GM23338 (cell line): Measurements from ENCODE around the gene RUNX3. TPM values are rescaled to one million over a fixed set of nuclear protein-coding genes. Genes with fewer than 3 reads are reported as not detected.

Source experiments
- ATAC-seq: fragments of 200-7000 bp; cut with Tn5 transposase; 3 replicates; pipeline ENCODE4 v1.9.1; 2020
- DNase-seq: peaks from one replicate; pipeline ENCODE4 v3.0.0-alpha.2; 2015; ENCODE audit warnings: low spot score
- H2AFZ ChIP-seq: fragments of 200-600 bp; sonication (generic); 2 replicates; pipeline ENCODE4 v1.8.0; 2016; ENCODE audit warnings: antibody characterized with exemption, mild to moderate bottlenecking, moderate library complexity
- H3F3A ChIP-seq: fragments of 200-600 bp; sonication (generic); replicated peaks from 2 replicates; pipeline ENCODE4 v1.8.0; 2017; ENCODE audit warnings: antibody characterized with exemption, mixed run types, low read depth
- H3K27ac ChIP-seq: fragments of 200-600 bp; sonication (generic); 2 replicates; pipeline ENCODE4 v1.6.1; 2016; ENCODE audit warnings: low read depth
- H3K27me3 ChIP-seq: fragments of 200-600 bp; sonication (generic); 2 replicates; pipeline ENCODE4 v1.8.0; 2016; ENCODE audit warnings: mild to moderate bottlenecking, mixed run types, moderate library complexity; ENCODE audit not compliant: insufficient read depth
- H3K36me3 ChIP-seq: fragments of 200-600 bp; sonication (generic); 2 replicates; pipeline ENCODE4 v1.8.0; 2016; ENCODE audit warnings: mild to moderate bottlenecking; ENCODE audit not compliant: insufficient read depth
- H3K4me1 ChIP-seq: fragments of 200-600 bp; sonication (generic); 2 replicates; pipeline ENCODE4 v1.8.0; 2016; ENCODE audit warnings: mild to moderate bottlenecking, moderate library complexity; ENCODE audit not compliant: insufficient read depth
- H3K4me2 ChIP-seq: fragments of 200-600 bp; sonication (generic); 2 replicates; pipeline ENCODE4 v1.7.1; 2017; ENCODE audit warnings: mixed run types
- H3K4me3 ChIP-seq: fragments of 200-600 bp; sonication (generic); 2 replicates; pipeline ENCODE4 v1.6.1; 2016; ENCODE audit warnings: mixed run types
- H3K79me2 ChIP-seq: fragments of 200-600 bp; sonication (generic); replicated peaks from 2 replicates; pipeline ENCODE4 v1.8.0; 2017; ENCODE audit warnings: mild to moderate bottlenecking; ENCODE audit not compliant: insufficient read depth
- H3K9me2 ChIP-seq: fragments of 200-600 bp; sonication (generic); 2 replicates; pipeline ENCODE4 v1.8.0; 2017; ENCODE audit not compliant: insufficient read depth
- H4K20me1 ChIP-seq: fragments of 200-600 bp; sonication (generic); replicated peaks from 2 replicates; pipeline ENCODE4 v1.8.0; 2017; ENCODE audit warnings: mild to moderate bottlenecking; ENCODE audit not compliant: insufficient read depth
- H3K27ac Mint-ChIP-seq: 2 replicates; pipeline ENCODE4 v1.8.0; 2020; ENCODE audit warnings: inconsistent platforms, mild to moderate bottlenecking, moderate library complexity, mixed read lengths
- H3K27me3 Mint-ChIP-seq: 3 replicates; pipeline ENCODE4 v1.8.0; 2022; ENCODE audit warnings: low read depth, mild to moderate bottlenecking, moderate library complexity, mixed read lengths, inconsistent platforms; ENCODE audit not compliant: insufficient read depth, poor library complexity
- H3K36me3 Mint-ChIP-seq: 3 replicates; pipeline ENCODE4 v1.8.0; 2021; ENCODE audit warnings: low read depth, mild to moderate bottlenecking, inconsistent platforms, moderate library complexity, mixed read lengths
- H3K4me1 Mint-ChIP-seq: 3 replicates; pipeline ENCODE4 v1.8.0; 2020; ENCODE audit warnings: mild to moderate bottlenecking, inconsistent platforms, mixed read lengths
- H3K4me3 Mint-ChIP-seq: 3 replicates; pipeline ENCODE4 v1.8.0; 2021; ENCODE audit warnings: moderate library complexity, mild to moderate bottlenecking, inconsistent platforms, mixed read lengths
- H3K9me3 Mint-ChIP-seq: 3 replicates; pipeline ENCODE4 v1.8.0; 2020; ENCODE audit warnings: moderate library complexity, mild to moderate bottlenecking, inconsistent platforms, mixed read lengths
- CREB1 ChIP-seq: fragments of 250-450 bp; sonication (Bioruptor Pico); IDR thresholded peaks from 2 replicates; pipeline ENCODE4 v1.5.0; 2020; ENCODE audit warnings: low read depth, mild to moderate bottlenecking, moderate library complexity
- EZH2 ChIP-seq: fragments of 200-600 bp; sonication (generic); IDR thresholded peaks from one replicate; pipeline ENCODE4 v1.8.0; 2017; ENCODE audit warnings: antibody characterized with exemption, mild to moderate bottlenecking, low read depth; ENCODE audit not compliant: unreplicated experiment
- EZH2phosphoT487 ChIP-seq: fragments of 200-600 bp; sonication (generic); IDR thresholded peaks from one replicate; pipeline ENCODE4 v1.8.1; 2018; ENCODE audit warnings: antibody characterized with exemption; ENCODE audit not compliant: unreplicated experiment
- JUNB ChIP-seq: IDR thresholded peaks from one replicate; pipeline ENCODE4 v1.6.1; 2016; ENCODE audit warnings: antibody characterized with exemption; ENCODE audit not compliant: unreplicated experiment
- NANOG ChIP-seq: IDR thresholded peaks from 2 replicates; pipeline ENCODE4 v1.6.1; 2016; ENCODE audit warnings: antibody characterized with exemption, borderline replicate concordance
- REST ChIP-seq: IDR thresholded peaks from one replicate; pipeline ENCODE4 v1.6.1; 2018; ENCODE audit warnings: antibody characterized with exemption; ENCODE audit not compliant: unreplicated experiment
- STAT1 ChIP-seq: IDR thresholded peaks from one replicate; pipeline ENCODE4 v1.6.1; 2016; ENCODE audit warnings: antibody characterized with exemption; ENCODE audit not compliant: unreplicated experiment
- ZNF114 ChIP-seq: fragments of 250-450 bp; sonication (Bioruptor Pico); IDR thresholded peaks from 2 replicates; pipeline ENCODE4 v1.5.0; 2020; ENCODE audit warnings: mild to moderate bottlenecking, moderate library complexity
- ZNF331 ChIP-seq: fragments of 250-450 bp; sonication (Bioruptor Pico); IDR thresholded peaks from 2 replicates; pipeline ENCODE4 v1.5.0; 2020; ENCODE audit warnings: low read depth, mild to moderate bottlenecking, moderate library complexity
- ZNF462 ChIP-seq: fragments of 250-450 bp; sonication (Bioruptor Pico); IDR thresholded peaks from 2 replicates; pipeline ENCODE4 v1.5.0; 2020; ENCODE audit warnings: mild to moderate bottlenecking, moderate library complexity
- polyA plus RNA-seq: library from polyadenylated mRNA; unstranded; fragments of >200 nt; fragmentation: Nextera tagmentation; extraction: Ambion mirVana; gene quantifications from 2 replicates; pipeline ENCODE4 v1.2.1, GENCODE V29; 2016
- total RNA-seq: library from RNA; depleted of rRNA; stranded (reverse); fragments of >200 nt; shearing (Covaris generic); gene quantifications from 2 replicates; pipeline ENCODE4 v1.2.3, GENCODE V29; 2014

The RUNX3 gene
- total and polyA plus RNA-seq, 2 experiments from 2014 or later = 0.23 to 0.73 TPM

- Histone ChIP-seq H3K4me1 (peaks cover 10% of the 10 kb centered on the region; the same call in 1 of the 2 replicates), H3K27me3 (no peaks in the 10 kb centered on the region), H4K20me1 (no peaks in the 10 kb centered on the region), H3K27ac (no peak overlapping the region), H2AFZ (no peak overlapping the region), H3K79me2 (no peaks in the 10 kb centered on the region), H3K4me3 (no peak overlapping the region), H3K4me2 (no peak overlapping the region), H3F3A (no peaks in the 10 kb centered on the region), H3K36me3 (no peaks in the 10 kb centered on the region), H3K9me2 (no peaks in the 10 kb centered on the region)
- Mint-ChIP-seq H3K36me3 (no peaks in the 10 kb centered on the region), H3K9me3 (no peaks in the 10 kb centered on the region; the same call in 1 of the 3 replicates), H3K27me3 (peaks cover 9% of the 10 kb centered on the region), H3K4me1 (peaks cover 25% of the 10 kb centered on the region), H3K27ac (no peak overlapping the region), H3K4me3 (no peak overlapping the region)
- no peak for TF ChIP-seq NANOG
- DNase-seq = no peak
- no peak for ATAC-seq
Measured at GRCh38 chr1:24945354-24946326, 15.6 kb upstream of the RUNX3 start.

- H3K4me3 Mint-ChIP-seq = no peak overlapping the region
- peaks cover 14% of the 10 kb centered on the region for H3K4me1 Mint-ChIP-seq
- H3K9me3 Mint-ChIP-seq = no peaks in the 10 kb centered on the region; the same call in 1 of the 3 replicates
- H3K4me2 ChIP-seq = no peak overlapping the region
- no peaks in the 10 kb centered on the region for H4K20me1 ChIP-seq
- no peak for ATAC-seq
- no peak overlapping the region for H3K27ac Mint-ChIP-seq
- H3F3A ChIP-seq = no peaks in the 10 kb centered on the region
- DNase-seq = no peak
- no peak for TF ChIP-seq REST
- no peak for TF ChIP-seq ZNF114 (CRISPR knock-in tag)
- TF ChIP-seq STAT1 = no peak
- no peak for TF ChIP-seq EZH2phosphoT487
- TF ChIP-seq CREB1 (CRISPR knock-in tag) = no peak
- TF ChIP-seq JUNB = no peak
- TF ChIP-seq EZH2 = no peak
- TF ChIP-seq ZNF331 (CRISPR knock-in tag) = no peak
- no peak for TF ChIP-seq NANOG
- no peak for TF ChIP-seq ZNF462 (CRISPR knock-in tag)
- no peaks in the 10 kb centered on the region for H3K27me3 ChIP-seq
- no peak overlapping the region for H2AFZ ChIP-seq
- H3K36me3 ChIP-seq = no peaks in the 10 kb centered on the region
- no peaks in the 10 kb centered on the region for H3K4me1 ChIP-seq
- no peak overlapping the region for H3K4me3 ChIP-seq
- H3K27ac ChIP-seq = no peak overlapping the region
- no peaks in the 10 kb centered on the region for H3K9me2 ChIP-seq
- no peaks in the 10 kb centered on the region for H3K79me2 ChIP-seq
- no peaks in the 10 kb centered on the region for H3K36me3 Mint-ChIP-seq
- H3K27me3 Mint-ChIP-seq = peaks cover 9% of the 10 kb centered on the region
Measured at GRCh38 chr1:24944318-24944717, 14.2 kb upstream of the RUNX3 start.
